Gastrocnemius medialis (tissue), 4 donors: ENCODE data around the gene LMF2.

Experiments used
- POLR2A ChIP-seq, 2 donors: fragments of 450-650 bp; IDR thresholded peaks; one replicate each; pipeline ENCODE4 v1.6.1; 2017; ENCODE audit warnings: antibody characterized with exemption in 2 of 2, mild to moderate bottlenecking in 2 of 2, moderate library complexity in 2 of 2
- TF ChIP-seq, protein P1 (sequence below), 5 experiments: fragments of 450-650 bp in 3 of 5; fragments of 200-600 bp in 2 of 5; sonication (generic) in 2 of 5; IDR thresholded peaks in 4 of 5; conservative IDR thresholded peaks in 1 of 5; 1 replicate in 4 of 5; 2 replicates in 1 of 5; pipeline ENCODE4 v1.5.1; 2016 to 2019; ENCODE audit warnings: antibody characterized with exemption in 5 of 5, mild to moderate bottlenecking in 3 of 5, moderate library complexity in 3 of 5

DNA sequence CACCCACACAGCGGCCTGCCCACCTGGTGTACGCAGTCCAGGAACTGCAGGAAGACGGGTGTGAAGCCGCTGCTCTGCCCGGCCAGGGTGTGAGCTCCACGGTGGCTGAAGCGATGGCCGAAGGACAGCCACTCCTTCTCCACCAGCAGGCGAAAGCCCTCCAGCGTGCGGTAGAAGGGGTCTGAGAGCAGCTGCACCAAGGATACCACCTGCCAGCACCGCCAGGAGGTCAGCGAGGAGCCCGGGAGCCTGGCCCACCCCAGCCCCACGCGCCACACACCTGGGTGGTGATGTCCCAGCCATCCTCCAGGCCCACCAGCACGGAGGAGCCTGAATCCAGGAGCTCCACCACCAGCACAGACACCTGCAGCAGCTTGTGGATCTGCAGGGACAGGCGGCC lies 52.3 kb downstream of the LMF2 start:
- TF ChIP-seq, protein P1, sequence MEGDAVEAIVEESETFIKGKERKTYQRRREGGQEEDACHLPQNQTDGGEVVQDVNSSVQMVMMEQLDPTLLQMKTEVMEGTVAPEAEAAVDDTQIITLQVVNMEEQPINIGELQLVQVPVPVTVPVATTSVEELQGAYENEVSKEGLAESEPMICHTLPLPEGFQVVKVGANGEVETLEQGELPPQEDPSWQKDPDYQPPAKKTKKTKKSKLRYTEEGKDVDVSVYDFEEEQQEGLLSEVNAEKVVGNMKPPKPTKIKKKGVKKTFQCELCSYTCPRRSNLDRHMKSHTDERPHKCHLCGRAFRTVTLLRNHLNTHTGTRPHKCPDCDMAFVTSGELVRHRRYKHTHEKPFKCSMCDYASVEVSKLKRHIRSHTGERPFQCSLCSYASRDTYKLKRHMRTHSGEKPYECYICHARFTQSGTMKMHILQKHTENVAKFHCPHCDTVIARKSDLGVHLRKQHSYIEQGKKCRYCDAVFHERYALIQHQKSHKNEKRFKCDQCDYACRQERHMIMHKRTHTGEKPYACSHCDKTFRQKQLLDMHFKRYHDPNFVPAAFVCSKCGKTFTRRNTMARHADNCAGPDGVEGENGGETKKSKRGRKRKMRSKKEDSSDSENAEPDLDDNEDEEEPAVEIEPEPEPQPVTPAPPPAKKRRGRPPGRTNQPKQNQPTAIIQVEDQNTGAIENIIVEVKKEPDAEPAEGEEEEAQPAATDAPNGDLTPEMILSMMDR (IDR thresholded peaks at IDR 0.05 in 4 of 5, conservative IDR thresholded peaks at IDR 0.05 in 1 of 5), result no peak
- TF ChIP-seq POLR2A (IDR thresholded peaks at IDR 0.05), result no peak
